Sigmoid colon (tissue), 4 donors: ENCODE data around the gene GRID2.

Experiments used
- CTCF ChIP-seq, 4 experiments: fragments of 450-650 bp in 3 of 4; fragments of 200-600 bp in 1 of 4; IDR thresholded peaks; one replicate each; pipeline ENCODE4 v1.5.1; 2016 to 2019; ENCODE audit warnings: antibody characterized with exemption in 4 of 4, mild to moderate bottlenecking in 3 of 4, moderate library complexity in 2 of 4
- EP300 ChIP-seq, 4 donors: sonication (generic); formaldehyde crosslinking; IDR thresholded peaks; one replicate each; pipeline ENCODE4 v1.6.1; 2017; ENCODE audit warnings: antibody characterized with exemption in 4 of 4
- POLR2A ChIP-seq, 2 donors: fragments of 450-650 bp; IDR thresholded peaks; one replicate each; pipeline ENCODE4 v1.6.1; 2016; ENCODE audit warnings: antibody characterized with exemption in 2 of 2, mild to moderate bottlenecking in 2 of 2, moderate library complexity in 2 of 2
- POLR2AphosphoS5 ChIP-seq, 4 donors: sonication (generic); formaldehyde crosslinking; IDR thresholded peaks; one replicate each; pipeline ENCODE4 v1.6.1; 2017; ENCODE audit warnings: antibody characterized with exemption in 4 of 4

- TF ChIP-seq CTCF (IDR thresholded peaks at IDR 0.05), result no peak
- TF ChIP-seq POLR2A (IDR thresholded peaks at IDR 0.05), result no peak
- no peak for TF ChIP-seq EP300 (IDR thresholded peaks at IDR 0.05)
- TF ChIP-seq POLR2AphosphoS5 (IDR thresholded peaks at IDR 0.05), result no peak
These were observed 781.0 kb downstream of the GRID2 start for GRCh38 chr4:93084599-93085305.
